ENCODE measurements around the gene PNPLA2. TPM values are rescaled to one million over a fixed set of nuclear protein-coding genes. Genes with fewer than 3 reads are reported as not detected.

The PNPLA2 gene
- polyA plus RNA-seq, 3 donors = 26.8 to 321 (median 35.0) TPM

DNA sequence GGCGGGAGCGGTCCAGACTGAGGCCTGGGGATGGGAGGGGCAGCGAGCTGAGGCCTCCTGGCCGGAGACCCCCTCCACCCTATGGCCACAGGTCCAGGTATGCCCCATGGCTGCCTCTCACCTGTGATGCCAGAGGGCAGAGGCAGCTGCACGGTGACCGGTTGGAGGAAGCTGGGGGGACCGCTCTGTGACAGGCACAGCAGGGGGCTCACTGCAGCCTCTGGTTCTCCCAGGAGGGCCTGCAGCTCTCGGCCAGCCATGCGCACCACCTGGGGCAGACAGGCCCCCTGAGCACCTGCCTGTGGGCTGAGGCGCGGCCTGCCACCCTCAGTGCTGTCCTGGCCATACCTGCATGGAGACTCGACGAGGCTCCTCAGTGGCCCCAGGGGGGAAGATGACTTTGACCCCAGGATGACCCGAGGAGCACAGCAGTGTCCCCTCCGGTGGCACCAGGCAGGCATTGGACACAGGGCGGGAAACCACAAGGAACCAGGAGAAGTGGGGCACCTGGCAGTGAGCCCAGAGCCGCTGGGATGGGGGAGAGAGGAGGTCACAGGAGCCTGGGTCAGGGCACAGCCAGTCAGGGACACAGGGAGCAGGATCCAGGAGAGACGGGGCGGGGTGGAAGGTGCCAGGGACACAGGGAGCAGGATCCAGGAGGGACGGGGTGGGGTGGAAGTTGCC lies 17.5 kb upstream of the PNPLA2 start:
- Histone ChIP-seq H3K27me3 (ENCODE audit: control insufficient read depth in 2 of 2, insufficient read depth in 2 of 2, low read length in 2 of 2) (no peaks in the 10 kb centered on the region), H3K9ac (ENCODE audit: insufficient read depth, low read length, poor library complexity, severe bottlenecking) (no peak overlapping the region), H4K20me1 (ENCODE audit: insufficient read depth, low read length) (peaks cover 11% of the 10 kb centered on the region), H3K4me1 (ENCODE audit: control insufficient read depth in 1 of 2, insufficient read depth in 2 of 2, low read length in 2 of 2) (peaks cover 34 to 42% of the 10 kb centered on the region in 2 donors), H3K9me3 (replicated peaks in 1 of 2; ENCODE audit: control insufficient read depth in 1 of 2, insufficient read depth in 1 of 2, low read length in 2 of 2) (no peaks in the 10 kb centered on the region), H3K36me3 (replicated peaks in 1 of 2; ENCODE audit: control insufficient read depth in 1 of 2, insufficient read depth in 2 of 2, low read length in 2 of 2) (peaks cover 14 to 15% of the 10 kb centered on the region in 2 donors), H3K79me2 (ENCODE audit: insufficient read depth, low read length) (peaks cover 15% of the 10 kb centered on the region), H2AFZ (ENCODE audit: insufficient read depth, low read depth, low read length, poor library complexity, severe bottlenecking) (no peak overlapping the region), H3K4me2 (replicated peaks; ENCODE audit: extremely low read depth, low read length, poor library complexity, severe bottlenecking) (no peak overlapping the region), H3K27ac (ENCODE audit: low read depth in 1 of 2, low read length in 2 of 2) (no peak overlapping the region), H3K4me3 (replicated peaks in 1 of 3; ENCODE audit: low read depth in 2 of 3, low read length in 3 of 3) (no peak overlapping the region)
- peaks cover 0 to 3% (median 0%) of the 10 kb centered on the region in 7 donors for H3K9me3 Mint-ChIP-seq
- peaks cover 27% of the 10 kb centered on the region for H3K4me1 Mint-ChIP-seq
- DNase-seq = no peak
- H3K36me3 Mint-ChIP-seq = peaks cover 3 to 22% of the 10 kb centered on the region in 2 donors
- peak overlapping the region in 1 of 7 donors; percentile 46 for H3K27ac Mint-ChIP-seq
- intact Hi-C loops (cut with micrococcal nuclease) = no loop called here
- 93% methylated on average over 17 of the region's 20 CpGs for WGBS (ENCODE audit: insufficient coverage)
- peaks cover 0 to 5% (median 2%) of the 10 kb centered on the region in 3 donors for H3K27me3 Mint-ChIP-seq (ENCODE audit: low read depth in 3 of 3)
- TF ChIP-seq, protein P1, sequence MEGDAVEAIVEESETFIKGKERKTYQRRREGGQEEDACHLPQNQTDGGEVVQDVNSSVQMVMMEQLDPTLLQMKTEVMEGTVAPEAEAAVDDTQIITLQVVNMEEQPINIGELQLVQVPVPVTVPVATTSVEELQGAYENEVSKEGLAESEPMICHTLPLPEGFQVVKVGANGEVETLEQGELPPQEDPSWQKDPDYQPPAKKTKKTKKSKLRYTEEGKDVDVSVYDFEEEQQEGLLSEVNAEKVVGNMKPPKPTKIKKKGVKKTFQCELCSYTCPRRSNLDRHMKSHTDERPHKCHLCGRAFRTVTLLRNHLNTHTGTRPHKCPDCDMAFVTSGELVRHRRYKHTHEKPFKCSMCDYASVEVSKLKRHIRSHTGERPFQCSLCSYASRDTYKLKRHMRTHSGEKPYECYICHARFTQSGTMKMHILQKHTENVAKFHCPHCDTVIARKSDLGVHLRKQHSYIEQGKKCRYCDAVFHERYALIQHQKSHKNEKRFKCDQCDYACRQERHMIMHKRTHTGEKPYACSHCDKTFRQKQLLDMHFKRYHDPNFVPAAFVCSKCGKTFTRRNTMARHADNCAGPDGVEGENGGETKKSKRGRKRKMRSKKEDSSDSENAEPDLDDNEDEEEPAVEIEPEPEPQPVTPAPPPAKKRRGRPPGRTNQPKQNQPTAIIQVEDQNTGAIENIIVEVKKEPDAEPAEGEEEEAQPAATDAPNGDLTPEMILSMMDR (IDR thresholded peaks at IDR 0.05) = no peak
- H3K4me3 Mint-ChIP-seq = no peak overlapping the region

- Mint-ChIP-seq H3K36me3 (peaks cover 3 to 22% of the 10 kb centered on the region in 2 donors), H3K27ac (no peak overlapping the region), H3K4me3 (no peak overlapping the region), H3K4me1 (peaks cover 19% of the 10 kb centered on the region), H3K9me3 (peaks cover 0 to 3% (median 0%) of the 10 kb centered on the region in 7 donors), H3K27me3 (ENCODE audit: low read depth in 3 of 3) (peaks cover 0 to 5% (median 2%) of the 10 kb centered on the region in 3 donors)
- H3K9me3 ChIP-seq (replicated peaks in 1 of 2; ENCODE audit: control insufficient read depth in 1 of 2, insufficient read depth in 1 of 2, low read length in 2 of 2) = no peaks in the 10 kb centered on the region
- no peak overlapping the region for H3K4me3 ChIP-seq (replicated peaks in 1 of 3; ENCODE audit: low read depth in 2 of 3, low read length in 3 of 3)
- peaks cover 25 to 33% of the 10 kb centered on the region in 2 donors for H3K4me1 ChIP-seq (ENCODE audit: control insufficient read depth in 1 of 2, insufficient read depth in 2 of 2, low read length in 2 of 2)
- H3K79me2 ChIP-seq (ENCODE audit: insufficient read depth, low read length) = peaks cover 9% of the 10 kb centered on the region
- no peaks in the 10 kb centered on the region for H3K27me3 ChIP-seq (ENCODE audit: control insufficient read depth in 2 of 2, insufficient read depth in 2 of 2, low read length in 2 of 2)
- H4K20me1 ChIP-seq (ENCODE audit: insufficient read depth, low read length) = peaks cover 11% of the 10 kb centered on the region
- no peak for DNase-seq
- TF ChIP-seq, protein P1 (IDR thresholded peaks at IDR 0.05) = no peak
- no peak overlapping the region for H3K4me2 ChIP-seq (replicated peaks; ENCODE audit: extremely low read depth, low read length, poor library complexity, severe bottlenecking)
- no peak overlapping the region for H3K9ac ChIP-seq (ENCODE audit: insufficient read depth, low read length, poor library complexity, severe bottlenecking)
- no peak overlapping the region for H2AFZ ChIP-seq (ENCODE audit: insufficient read depth, low read depth, low read length, poor library complexity, severe bottlenecking)
- intact Hi-C loops (cut with micrococcal nuclease) = no loop called here
- 96% methylated on average over 19 of the region's 21 CpGs for WGBS (ENCODE audit: insufficient coverage)
- peaks cover 14 to 15% of the 10 kb centered on the region in 2 donors for H3K36me3 ChIP-seq (replicated peaks in 1 of 2; ENCODE audit: control insufficient read depth in 1 of 2, insufficient read depth in 2 of 2, low read length in 2 of 2)
- H3K27ac ChIP-seq (ENCODE audit: low read depth in 1 of 2, low read length in 2 of 2) = no peak overlapping the region
Measured at GRCh38 chr11:802018-802617, 16.6 kb upstream of the PNPLA2 start.
